HuH-7.5 (cell line): ENCODE measurements around the gene SHD.
"Not testable (repeated sequence)": the region's sequence is repeated elsewhere in the genome, so short reads cannot be mapped to it uniquely, and the experiment has no call there.

Experiments used
- DNase-seq: peaks from one replicate; pipeline ENCODE4 v3.0.0; 2011; ENCODE audit warnings: low spot score

Gene SHD, protein sequence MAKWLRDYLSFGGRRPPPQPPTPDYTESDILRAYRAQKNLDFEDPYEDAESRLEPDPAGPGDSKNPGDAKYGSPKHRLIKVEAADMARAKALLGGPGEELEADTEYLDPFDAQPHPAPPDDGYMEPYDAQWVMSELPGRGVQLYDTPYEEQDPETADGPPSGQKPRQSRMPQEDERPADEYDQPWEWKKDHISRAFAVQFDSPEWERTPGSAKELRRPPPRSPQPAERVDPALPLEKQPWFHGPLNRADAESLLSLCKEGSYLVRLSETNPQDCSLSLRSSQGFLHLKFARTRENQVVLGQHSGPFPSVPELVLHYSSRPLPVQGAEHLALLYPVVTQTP

DNA sequence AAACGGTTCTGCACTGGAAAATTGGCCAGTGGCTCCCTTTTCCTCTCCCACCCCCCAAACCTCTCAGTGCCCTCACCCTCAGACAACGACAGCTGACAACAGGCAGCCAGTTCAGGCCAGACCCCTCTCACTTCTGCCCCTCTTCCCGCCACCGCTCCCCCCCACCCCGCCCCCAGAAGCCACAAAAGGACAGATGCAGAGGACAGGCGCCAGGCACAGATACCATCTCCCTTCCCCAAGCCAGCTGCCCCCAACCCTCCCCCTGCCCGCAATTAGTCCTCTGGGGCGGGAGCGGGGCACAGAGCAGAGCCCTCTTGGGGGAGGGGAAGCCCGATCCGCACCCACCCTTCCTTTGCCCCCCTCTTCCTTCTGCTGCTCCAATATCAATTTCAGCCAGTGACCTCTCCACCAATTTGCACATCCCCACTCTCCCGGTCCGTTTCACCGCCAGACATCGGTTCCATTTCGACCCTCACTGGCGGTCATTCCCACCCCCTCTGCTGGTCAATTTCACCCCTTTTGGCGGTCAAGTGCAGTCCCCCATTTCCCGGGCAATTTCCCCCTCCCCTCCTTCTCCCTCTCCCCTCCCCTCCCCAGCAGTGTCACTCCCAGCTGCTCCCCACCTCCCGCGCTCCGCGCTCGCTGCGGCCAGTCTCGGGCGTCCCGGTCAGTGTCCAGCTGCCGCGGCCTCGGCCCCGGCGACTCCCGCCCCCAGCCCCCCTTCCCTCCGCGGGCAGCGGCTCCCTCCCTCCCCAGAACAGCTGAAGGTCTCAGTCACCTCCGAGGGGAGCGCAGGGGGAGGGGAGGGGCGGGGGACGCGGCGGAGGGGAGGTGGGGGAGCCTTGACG lies at the start of gene SHD:
Gene SHD (plus strand): TSS at position 848 of the 848 bp plus-strand sequence. CDS start 798 bp downstream, outside the sequence.
- peak; percentile 55 for DNase-seq

DNA sequence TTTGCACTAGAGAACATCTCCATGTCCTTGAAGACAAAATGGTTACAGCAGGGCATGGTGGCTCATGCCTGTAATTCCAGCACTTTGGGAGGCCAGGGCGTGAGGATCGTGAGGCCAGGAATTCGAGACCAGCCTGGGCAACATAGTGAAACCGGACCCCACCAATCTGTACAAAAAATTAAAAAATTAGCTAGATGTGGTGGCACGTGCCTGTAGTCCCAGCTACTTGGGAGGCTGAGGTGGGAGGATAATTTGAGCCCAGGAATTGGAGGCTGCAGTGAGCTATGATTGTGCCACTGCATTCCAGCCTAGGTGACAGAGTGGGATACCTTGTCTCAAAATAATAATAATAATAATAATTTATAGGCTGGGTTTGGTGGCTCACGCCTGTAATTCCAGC lies 48.8 kb upstream of the SHD start:
- DNase-seq, result not testable (repeated sequence)

DNA sequence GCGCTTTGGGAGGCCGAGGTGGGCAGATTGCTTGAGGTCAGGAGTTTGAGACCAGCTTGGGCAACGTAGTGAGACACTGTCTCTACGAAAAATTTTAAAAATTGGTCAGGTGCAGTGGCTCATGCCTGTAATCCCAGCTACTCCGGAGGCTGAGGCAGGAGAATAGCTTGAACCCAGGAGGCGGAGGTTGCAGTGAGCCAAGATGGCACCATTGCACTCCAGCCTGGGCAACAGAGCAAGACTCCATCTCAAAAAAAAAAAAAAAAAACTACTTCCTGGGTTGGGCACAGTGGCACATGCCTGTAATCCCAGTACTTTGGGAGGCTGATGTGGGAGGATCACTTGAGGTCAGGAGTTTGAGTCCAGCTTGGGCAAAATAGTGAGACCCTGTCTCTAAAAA lies 47.5 kb upstream of the SHD start:
- not testable (repeated sequence) for DNase-seq

DNA sequence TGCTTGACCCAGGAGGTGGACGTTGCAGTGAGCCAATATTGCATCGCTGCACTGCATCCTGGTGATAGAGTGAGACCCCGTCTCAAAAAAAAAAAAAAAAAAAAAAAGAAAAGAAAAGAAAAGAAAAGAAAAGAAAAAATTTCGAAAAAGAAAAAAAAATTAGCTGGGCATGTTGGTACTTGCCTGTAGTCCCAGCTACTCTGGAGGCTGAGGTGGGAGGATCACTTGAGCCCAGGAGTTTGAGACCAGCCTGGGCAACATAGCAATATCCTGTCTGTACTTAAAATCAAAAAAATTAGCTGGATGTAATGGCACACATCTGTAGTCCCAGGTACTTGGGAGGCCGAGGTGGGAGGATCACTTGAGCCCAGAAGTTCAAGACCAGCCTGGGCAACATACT lies 46.9 kb upstream of the SHD start:
- DNase-seq, result not testable (repeated sequence)

DNA sequence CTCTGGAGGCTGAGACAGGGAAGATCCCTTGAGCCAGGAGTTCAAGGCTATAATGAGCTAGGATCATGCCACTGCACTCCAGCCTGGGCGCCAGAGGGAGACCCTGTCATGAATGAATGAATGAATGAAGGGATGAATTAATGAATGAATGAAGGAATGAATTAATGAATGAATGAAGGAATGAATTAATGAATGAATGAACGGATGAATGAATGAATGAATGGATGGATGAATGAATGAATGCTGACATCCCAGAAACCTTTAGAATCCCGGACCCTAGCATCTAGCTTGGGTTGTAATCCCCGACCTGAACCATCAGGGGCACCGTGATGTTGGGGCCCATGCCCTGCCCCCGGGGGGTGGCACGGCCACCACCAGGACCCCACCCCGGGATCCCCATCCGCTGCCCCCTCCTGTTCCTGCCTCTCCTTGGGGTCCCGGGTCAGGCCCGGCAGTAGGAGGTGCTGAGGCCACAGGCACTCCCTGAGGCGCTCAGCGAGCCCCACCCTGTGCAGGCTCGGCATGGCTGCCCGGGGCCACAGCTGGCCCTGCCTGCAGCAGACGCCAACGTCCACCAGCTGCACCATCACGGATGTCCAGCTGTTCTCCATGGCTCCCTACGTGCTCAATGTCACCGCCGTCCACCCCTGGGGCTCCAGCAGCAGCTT lies 46.3 kb upstream of the SHD start:
- no peak for DNase-seq

DNA sequence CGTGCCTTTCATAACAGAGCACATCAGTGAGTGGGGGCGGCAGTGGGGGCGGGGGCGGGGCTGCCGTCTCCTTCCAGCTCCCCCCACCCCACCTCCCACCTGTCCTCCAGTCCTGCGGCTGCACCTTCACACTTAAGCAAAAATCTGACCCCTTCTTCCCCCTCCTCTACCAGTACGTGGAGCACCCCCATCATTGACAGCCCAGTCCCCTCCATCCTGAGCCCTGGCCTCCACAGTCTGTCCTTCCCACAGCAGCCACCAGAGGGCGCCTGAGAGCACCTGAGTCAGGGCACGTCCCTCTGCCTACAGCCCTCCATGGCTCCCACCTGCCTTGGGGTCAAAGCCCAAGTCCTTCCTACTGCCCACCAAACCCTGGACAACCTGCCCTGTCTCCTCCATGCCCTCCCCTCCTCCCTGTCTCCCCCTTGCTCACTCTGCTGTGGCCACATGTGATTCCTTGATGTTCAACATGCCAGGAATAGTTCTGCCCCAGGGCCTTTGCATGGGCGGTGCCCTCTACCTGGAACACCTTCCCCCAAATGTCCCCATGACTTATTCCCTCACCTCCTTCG lies 45.7 kb upstream of the SHD start:
- no peak for DNase-seq

DNA sequence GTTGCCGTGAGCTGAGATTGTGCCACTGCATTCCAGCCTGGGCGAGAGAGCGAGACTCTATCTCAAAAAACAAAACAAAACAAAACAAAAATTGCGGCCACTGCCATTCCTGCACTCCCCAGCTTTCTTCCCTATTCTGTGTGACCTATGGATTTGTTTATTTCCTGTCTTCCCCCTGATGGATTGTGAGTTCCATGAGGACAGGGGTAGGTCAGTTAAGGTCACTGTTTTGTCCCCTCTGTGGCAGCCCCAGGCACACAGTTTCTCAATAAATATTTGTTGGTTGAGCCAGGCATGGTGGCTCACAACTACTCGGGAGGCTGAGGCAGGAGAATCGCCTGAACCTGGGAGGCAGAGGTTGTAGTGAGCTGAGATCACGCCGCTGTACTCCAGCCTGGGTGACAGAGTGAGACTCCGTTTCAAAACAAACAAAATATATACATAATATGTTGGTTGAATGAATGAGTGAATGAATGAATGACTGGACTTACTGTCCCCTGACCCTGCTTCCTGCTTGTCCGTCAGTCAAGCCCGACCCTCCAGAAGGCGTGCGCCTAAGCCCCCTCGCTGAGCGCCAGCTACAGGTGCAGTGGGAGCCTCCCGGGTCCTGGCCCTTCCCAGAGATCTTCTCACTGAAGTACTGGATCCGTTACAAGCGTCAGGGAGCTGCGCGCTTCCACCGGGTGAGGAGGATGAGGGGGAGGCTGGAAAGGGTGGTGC lies 44.8 kb upstream of the SHD start:
- DNase-seq, result no peak

DNA sequence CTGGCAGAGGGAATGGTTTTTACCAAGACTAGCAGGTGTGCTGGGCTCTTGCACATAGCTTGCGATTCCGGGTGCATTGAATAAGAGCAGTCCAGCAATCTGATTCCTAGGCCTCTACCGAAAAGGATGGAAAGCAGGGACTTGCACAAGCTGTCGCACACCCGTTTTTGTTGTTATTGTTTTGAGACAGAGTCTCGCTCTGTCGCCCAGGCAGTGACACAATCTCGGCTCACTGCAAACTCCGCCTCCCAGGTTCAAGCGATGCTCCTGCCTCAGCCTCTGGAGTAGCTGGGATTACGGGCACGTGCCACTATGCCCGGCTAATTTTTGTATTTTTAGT lies 44.2 kb upstream of the SHD start:
- no peak for DNase-seq

DNA sequence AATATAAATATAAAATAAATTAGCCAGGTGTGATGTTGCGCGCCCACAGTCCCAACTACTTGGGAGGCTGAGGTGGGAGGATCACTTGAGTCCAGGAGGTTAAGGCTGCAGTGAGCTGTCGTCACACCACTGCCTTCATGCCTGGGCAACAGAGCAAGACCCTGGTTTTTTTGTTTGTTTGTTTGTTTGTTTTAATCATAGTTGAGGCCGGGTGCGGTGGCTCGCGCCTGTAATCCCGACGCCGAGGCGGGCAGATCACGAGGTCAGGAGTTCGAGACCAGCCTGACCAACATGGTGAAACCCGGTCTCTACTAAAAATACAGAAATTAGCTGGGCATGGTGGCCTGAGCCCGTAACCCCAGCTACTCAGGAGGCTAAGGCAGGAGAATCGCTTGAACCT lies 41.6 kb upstream of the SHD start:
- DNase-seq, result not testable (repeated sequence)

DNA sequence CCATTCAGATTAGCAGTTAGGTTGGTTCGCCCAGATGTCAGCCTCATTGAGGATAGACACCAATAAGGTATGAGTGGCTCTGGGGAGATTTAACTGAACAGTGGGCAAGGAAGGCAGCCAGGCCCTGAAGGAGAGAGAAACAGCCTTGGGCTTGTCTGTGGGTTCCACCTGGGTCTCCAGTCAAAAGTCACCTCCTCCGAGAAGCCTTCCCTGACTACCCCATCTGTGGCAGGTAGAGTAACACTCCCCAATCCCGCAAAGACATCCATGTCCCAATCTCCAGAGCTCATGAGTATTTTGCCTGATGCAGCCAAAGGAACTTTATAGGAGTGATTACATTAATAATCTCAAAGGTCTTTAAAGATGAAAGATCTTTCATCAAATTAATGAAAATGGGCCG lies 40.2 kb upstream of the SHD start:
- no peak for DNase-seq

DNA sequence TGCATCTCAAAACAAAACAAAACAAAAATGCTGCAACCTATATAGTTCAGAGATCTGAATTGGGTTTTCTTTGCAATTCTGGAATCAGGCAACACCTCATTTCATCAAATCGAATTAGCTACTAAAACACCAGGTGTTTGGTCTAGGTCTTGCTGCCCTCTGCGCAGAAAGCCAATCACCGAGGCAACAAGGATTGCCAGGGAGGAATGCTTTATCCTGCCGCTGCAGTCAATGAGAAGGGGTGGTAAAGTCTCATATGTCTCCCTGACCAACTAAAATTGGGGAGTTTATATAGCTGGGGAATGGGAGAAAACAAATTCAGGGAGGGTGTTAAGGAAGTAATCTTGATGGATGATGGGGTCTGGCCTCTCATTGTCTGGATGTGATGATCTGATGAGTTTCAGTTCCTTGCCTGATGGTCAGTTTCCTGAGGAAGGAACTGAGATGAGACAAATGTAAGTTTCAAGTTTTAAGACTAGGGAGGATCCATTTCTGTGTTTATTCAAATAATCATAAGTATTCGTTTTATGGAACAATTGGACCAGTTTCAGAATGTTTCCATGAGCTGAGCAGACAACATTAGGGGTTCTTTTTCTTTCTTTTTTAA lies 37.1 kb upstream of the SHD start:
- no peak for DNase-seq

DNA sequence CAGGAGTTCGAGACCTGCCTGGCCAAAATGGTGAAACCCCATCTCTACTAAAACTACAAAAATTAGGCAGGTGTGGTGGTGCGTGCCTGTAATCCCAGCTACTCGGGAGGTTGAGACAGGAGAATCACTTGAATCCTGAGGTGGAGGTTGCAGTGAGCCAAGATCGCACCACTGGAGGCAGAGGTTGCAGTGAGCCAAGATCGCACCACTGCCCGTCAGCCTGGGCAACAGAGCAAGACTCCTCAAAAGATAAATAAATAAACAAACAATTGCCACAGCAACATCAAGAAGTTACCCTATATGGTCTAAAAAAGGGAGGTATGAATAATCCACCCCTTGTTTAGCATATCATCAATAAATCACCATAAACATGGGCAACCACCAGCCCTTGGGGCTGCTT lies 33.1 kb upstream of the SHD start:
- DNase-seq, result not testable (repeated sequence)

DNA sequence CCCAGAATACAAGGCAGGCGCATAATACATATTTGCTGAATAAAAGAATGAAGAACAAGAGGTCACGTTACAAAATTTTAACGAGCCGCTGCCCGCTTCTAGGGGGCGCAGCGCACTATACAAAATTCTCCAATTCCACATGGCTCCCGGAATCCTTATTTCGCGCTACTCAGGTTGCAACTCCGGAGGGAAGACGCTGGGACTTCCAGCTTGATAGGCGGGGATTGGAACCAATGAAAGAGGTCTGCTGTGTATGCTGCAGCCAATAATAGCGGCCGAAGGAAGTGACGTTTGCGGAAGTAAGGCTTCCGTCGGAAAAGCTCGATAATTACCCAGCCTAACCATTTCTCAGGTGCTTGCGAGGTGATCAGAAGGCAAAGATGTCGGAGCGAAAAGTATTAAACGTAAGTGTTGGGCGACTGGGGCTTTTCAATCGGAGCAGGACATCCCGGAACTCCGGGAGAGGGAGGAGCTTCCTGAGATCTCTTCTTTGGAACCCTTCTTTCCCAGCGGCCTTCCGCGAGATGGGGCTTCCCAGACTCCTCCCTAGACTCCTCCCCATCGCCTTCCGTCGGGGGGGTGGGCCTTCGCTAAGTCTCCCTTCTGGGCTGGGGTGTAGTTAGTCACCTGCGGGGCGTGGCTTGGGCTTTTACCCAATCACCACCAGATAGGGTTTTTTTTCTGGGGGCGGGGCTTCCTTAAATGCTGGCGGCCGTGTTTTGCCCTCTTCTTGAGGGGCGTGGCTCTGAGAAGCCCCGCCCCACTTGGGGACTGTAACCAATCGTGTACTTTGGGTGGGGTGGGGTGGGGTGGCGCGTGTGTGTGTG lies 32.1 kb upstream of the SHD start, which contains the start of gene YJU2:
Gene YJU2 (plus strand): TSS at position 314 of the 827 bp plus-strand sequence. CDS start 67 bp downstream, at position 381.
- peak; percentile 99 for DNase-seq

DNA sequence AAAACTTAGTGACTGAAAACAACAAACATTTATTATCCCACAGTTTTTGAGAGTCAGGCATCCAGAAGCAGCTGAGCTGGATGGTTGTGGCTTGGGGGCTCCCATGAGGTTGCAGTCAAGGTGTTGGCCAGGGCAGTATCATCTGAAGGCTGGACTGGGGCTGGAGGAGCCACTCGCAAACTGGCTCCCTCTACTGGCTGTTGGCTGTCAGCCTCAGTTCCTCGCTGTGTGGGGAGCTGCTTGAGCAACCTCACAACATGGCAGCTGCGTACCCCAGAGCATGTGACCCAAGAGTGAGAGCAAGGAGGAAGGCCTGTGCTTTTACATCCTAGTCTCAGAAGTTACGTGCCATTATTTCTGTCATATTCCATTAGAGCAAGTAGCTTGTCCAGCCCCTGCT lies 22.5 kb upstream of the SHD start:
- DNase-seq, result peak; percentile 7

DNA sequence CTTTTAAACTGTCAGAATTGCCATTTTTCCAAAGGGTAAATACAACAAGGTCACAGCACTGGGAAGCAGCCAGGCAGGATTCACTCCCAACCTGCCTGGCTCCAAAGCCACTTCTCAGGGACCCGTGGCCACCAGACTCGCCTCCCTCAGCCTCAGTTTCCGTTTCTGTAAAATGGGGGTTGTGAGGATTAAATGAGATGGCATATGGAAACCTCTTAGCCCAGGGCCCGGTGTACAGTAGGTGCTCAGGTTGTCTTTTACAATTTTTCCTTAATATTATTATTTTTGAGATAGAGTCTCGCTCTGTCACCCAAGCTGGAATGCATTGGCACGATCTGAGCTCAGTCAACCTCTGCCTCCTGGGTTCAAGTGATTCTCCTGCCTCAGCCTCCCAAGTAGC lies 22.0 kb upstream of the SHD start:
- no peak for DNase-seq

DNA sequence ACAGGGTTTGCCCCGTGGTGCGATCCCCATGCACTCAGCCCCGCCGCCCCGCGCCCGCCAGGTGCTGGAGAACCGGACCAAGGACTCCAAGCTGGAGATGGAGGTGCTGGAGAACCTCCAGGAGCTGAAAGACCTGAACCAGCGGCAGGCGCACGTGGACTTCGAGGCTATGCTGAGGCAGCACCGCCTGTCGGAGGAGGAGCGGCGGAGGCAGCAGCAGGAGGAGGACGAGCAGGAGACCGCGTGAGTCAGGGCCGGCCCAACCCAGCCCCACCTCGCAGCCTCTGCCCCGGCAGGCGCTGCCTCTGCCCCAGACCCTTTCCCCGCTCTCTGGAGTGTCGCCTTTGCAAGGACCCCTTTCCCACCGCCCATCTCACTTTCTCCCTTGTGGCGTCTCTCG lies 20.9 kb upstream of the SHD start:
- DNase-seq, result no peak

DNA sequence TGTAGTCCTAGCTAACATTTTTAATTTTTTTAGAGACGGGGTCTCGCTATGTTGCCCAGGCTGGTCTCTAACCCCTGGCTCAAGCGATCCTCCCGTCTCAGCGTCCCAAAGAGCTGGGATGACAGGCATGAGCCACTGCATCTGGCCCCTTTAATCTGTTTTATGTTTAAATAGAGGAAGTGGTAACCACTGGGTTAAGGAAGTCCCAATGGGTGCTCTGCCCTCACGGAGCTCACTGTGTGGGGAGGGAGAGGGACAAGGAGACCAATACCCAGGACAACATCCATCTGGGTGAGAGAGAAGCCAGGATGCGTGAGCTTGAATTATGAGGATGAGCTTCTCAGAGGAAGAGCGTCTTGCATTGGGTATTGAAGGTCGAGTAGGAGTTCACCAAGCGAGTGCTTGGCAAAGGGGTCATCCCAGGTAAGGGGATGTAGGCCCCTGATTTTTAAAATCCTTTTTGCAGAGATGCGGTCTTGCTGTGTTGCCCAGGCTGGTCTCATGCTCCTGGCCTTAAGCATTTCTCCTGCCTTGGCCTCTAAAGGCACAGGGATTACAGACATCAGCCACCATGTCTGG lies 18.4 kb upstream of the SHD start:
- no peak for DNase-seq

DNA sequence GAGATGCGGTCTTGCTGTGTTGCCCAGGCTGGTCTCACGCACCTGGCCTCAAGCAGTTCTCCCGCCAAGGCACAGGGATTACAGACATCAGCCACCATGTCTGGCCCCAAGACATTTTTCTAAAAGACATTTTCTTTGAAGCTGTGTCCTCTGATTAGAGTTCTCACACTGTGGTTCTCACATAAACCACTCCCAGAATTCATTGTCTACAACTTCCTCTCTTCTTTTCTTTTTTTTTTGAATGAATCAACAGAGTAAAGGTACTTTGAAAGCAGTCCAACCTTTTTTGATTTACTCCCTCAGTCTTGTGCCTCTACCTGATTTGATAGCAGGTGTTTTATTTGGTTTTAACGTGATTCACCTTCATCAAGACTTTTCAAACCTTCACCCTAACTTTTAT lies 14.3 kb upstream of the SHD start:
- no peak for DNase-seq

DNA sequence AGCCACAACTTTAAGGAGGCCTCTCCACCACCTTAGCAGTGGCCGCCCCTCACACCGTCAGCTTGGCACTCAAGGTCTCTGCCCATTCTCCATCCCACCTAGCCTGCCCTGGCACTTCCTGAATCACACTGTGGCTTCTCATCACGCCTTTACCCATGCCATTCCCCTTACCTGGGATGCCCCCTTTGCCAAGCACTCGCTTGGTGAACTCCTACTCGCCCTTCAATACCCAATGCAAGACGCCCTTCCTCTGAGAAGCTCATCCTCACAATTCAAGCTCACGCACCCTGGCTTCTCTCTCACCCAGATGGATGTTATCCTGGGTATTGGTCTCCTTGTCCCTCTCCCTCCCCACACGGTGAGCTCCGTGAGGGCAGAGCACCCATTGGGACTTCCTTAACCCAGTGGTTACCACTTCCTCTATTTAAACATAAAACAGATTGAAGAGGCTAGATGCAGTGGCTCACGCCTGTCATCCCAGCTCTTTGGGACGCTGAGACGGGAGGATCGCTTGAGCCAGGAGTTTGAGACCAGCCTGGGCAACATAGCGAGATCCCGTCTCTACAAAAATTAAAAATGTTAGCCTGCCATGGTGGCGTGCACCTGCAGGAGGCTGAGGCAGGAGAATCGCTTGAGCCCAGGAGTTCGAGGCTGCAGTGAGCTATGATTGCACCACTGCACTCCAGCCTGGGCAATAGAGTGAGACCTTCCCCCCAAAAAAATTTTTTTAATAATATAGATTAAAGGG lies 12.6 kb upstream of the SHD start:
- DNase-seq, result no peak
